Stimulated activated effector memory CD8-positive, alpha-beta T cell treated with anti-CD3 and anti-CD28 coated beads, Interleukin-12 subunit alpha, Interleukin-12 subunit beta, amount 100 ng/mL, for 72 hours (primary cell): ENCODE measurements around the gene ABR.
"Not testable (repeated sequence)": the region's sequence is repeated elsewhere in the genome, so short reads cannot be mapped to it uniquely, and the experiment has no call there.

Experiments
- ATAC-seq: fragments of 150-1000 bp; cut with Tn5 transposase; 2 replicates; pipeline ENCODE4 v1.10.0; 2021
- DNase-seq, 2 donors: peaks; one replicate each; pipeline ENCODE4 v3.0.0; 2021 to 2022; ENCODE audit warnings: low spot score in 2 of 2
- H3K27ac Mint-ChIP-seq: one replicate; pipeline ENCODE4 v1.8.0; 2022; ENCODE audit warnings: mild to moderate bottlenecking, mixed read lengths
- H3K36me3 Mint-ChIP-seq: one replicate; pipeline ENCODE4 v1.8.0; 2022; ENCODE audit warnings: mild to moderate bottlenecking, mixed read lengths
- H3K4me1 Mint-ChIP-seq: one replicate; pipeline ENCODE4 v1.8.0; 2022; ENCODE audit warnings: mixed read lengths
- H3K4me3 Mint-ChIP-seq: one replicate; pipeline ENCODE4 v1.8.0; 2022; ENCODE audit warnings: mild to moderate bottlenecking, mixed read lengths
- H3K9me3 Mint-ChIP-seq: one replicate; pipeline ENCODE4 v1.8.0; 2022; ENCODE audit warnings: mixed read lengths

The ABR gene

GRCh38 chr17:1001640-1002411 lies 178.0 kb downstream of the ABR start:
- Mint-ChIP-seq H3K36me3 (peaks cover 72% of the 10 kb centered on the region), H3K27ac (peak overlapping the region; percentile 68), H3K9me3 (no peaks in the 10 kb centered on the region), H3K4me1 (peaks cover 44% of the 10 kb centered on the region), H3K4me3 (no peak overlapping the region)
- DNase-seq (no peak), ATAC-seq (no peak)

GRCh38 chr17:1000597-1001461 lies 179.0 kb downstream of the ABR start:
- H3K4me3 Mint-ChIP-seq, result no peak overlapping the region
- no peak for ATAC-seq
- H3K4me1 Mint-ChIP-seq, result peaks cover 45% of the 10 kb centered on the region
- no peak for DNase-seq
- no peaks in the 10 kb centered on the region for H3K9me3 Mint-ChIP-seq
- H3K36me3 Mint-ChIP-seq, result peaks cover 66% of the 10 kb centered on the region
- peak overlapping the region; percentile 44 for H3K27ac Mint-ChIP-seq

GRCh38 chr17:998111-998510 lies 181.7 kb downstream of the ABR start:
- peak overlapping the region; percentile 97 for H3K4me3 Mint-ChIP-seq
- H3K27ac Mint-ChIP-seq, result peak overlapping the region; percentile 19
- H3K9me3 Mint-ChIP-seq, result peaks cover 8% of the 10 kb centered on the region
- ATAC-seq (no peak), DNase-seq (no peak)
- peaks cover 43% of the 10 kb centered on the region for H3K36me3 Mint-ChIP-seq
- peaks cover 36% of the 10 kb centered on the region for H3K4me1 Mint-ChIP-seq

GRCh38 chr17:996554-997344 lies 183.0 kb downstream of the ABR start, which contains the start of gene TIMM22:
TIMM22 (plus strand) TSS chr17:997129; CDS start chr17:997143, 14 bp downstream.
- DNase-seq (peak; percentile 91 to 97), ATAC-seq (peak; percentile 96)
- H3K36me3 Mint-ChIP-seq, result peaks cover 30% of the 10 kb centered on the region
- H3K4me1 Mint-ChIP-seq, result peaks cover 25% of the 10 kb centered on the region
- peaks cover 8% of the 10 kb centered on the region for H3K9me3 Mint-ChIP-seq
- peak within 1 kb of the TSS; percentile 97 for H3K4me3 Mint-ChIP-seq
- peak within 1 kb of the TSS; percentile 97 for H3K27ac Mint-ChIP-seq

GRCh38 chr17:995324-995723 lies 184.5 kb downstream of the ABR start:
- not testable (repeated sequence) for ATAC-seq, H3K27ac Mint-ChIP-seq, H3K4me3 Mint-ChIP-seq, H3K9me3 Mint-ChIP-seq, DNase-seq
- Mint-ChIP-seq H3K36me3 (peaks cover 15% of the 10 kb centered on the region), H3K4me1 (peaks cover 25% of the 10 kb centered on the region)

- H3K27ac Mint-ChIP-seq, result no peak overlapping the region
- peaks cover 8% of the 10 kb centered on the region for H3K9me3 Mint-ChIP-seq
- H3K36me3 Mint-ChIP-seq, result no peaks in the 10 kb centered on the region
- H3K4me1 Mint-ChIP-seq, result peaks cover 8% of the 10 kb centered on the region
- ATAC-seq, result no peak
- no peak overlapping the region for H3K4me3 Mint-ChIP-seq
- no peak for DNase-seq
These were observed 186.8 kb downstream of the ABR start for GRCh38 chr17:992933-993332.

GRCh38 chr17:988561-988960 lies 191.2 kb downstream of the ABR start:
- Mint-ChIP-seq H3K9me3 (no peaks in the 10 kb centered on the region), H3K27ac (no peak overlapping the region), H3K36me3 (no peaks in the 10 kb centered on the region), H3K4me3 (no peak overlapping the region), H3K4me1 (no peaks in the 10 kb centered on the region)
- ATAC-seq, result no peak
- DNase-seq, result no peak

- no peak for ATAC-seq
- DNase-seq, result no peak
- H3K9me3 Mint-ChIP-seq, result no peaks in the 10 kb centered on the region
- no peaks in the 10 kb centered on the region for H3K36me3 Mint-ChIP-seq
- no peaks in the 10 kb centered on the region for H3K4me1 Mint-ChIP-seq
- no peak overlapping the region for H3K27ac Mint-ChIP-seq
- H3K4me3 Mint-ChIP-seq, result no peak overlapping the region
These were observed 191.8 kb downstream of the ABR start for GRCh38 chr17:987931-988330.

GRCh38 chr17:986322-986929 lies 193.4 kb downstream of the ABR start:
- Mint-ChIP-seq H3K27ac (no peak overlapping the region), H3K4me3 (no peak overlapping the region), H3K36me3 (no peaks in the 10 kb centered on the region), H3K4me1 (no peaks in the 10 kb centered on the region), H3K9me3 (no peaks in the 10 kb centered on the region)
- no peak for DNase-seq
- ATAC-seq, result no peak

GRCh38 chr17:983921-984320 lies 195.9 kb downstream of the ABR start:
- H3K9me3 Mint-ChIP-seq, result no peaks in the 10 kb centered on the region
- H3K36me3 Mint-ChIP-seq, result no peaks in the 10 kb centered on the region
- peaks cover 14% of the 10 kb centered on the region for H3K4me1 Mint-ChIP-seq
- ATAC-seq (no peak), DNase-seq (no peak)
- H3K4me3 Mint-ChIP-seq, result no peak overlapping the region
- no peak overlapping the region for H3K27ac Mint-ChIP-seq

GRCh38 chr17:981292-981658 lies 198.5 kb downstream of the ABR start:
- H3K36me3 Mint-ChIP-seq, result no peaks in the 10 kb centered on the region
- H3K27ac Mint-ChIP-seq, result peak overlapping the region; percentile 3
- ATAC-seq (no peak), DNase-seq (no peak)
- H3K4me1 Mint-ChIP-seq, result peaks cover 20% of the 10 kb centered on the region
- H3K4me3 Mint-ChIP-seq, result peak overlapping the region; percentile 74
- no peaks in the 10 kb centered on the region for H3K9me3 Mint-ChIP-seq

GRCh38 chr17:980406-981291 lies 199.1 kb downstream of the ABR start:
- Mint-ChIP-seq H3K9me3 (no peaks in the 10 kb centered on the region), H3K27ac (peak overlapping the region; percentile 3), H3K4me1 (peaks cover 20% of the 10 kb centered on the region), H3K4me3 (peak overlapping the region; percentile 74), H3K36me3 (no peaks in the 10 kb centered on the region)
- ATAC-seq, result peak; percentile 79
- peak; percentile 41 to 79 for DNase-seq

- Mint-ChIP-seq H3K9me3 (no peaks in the 10 kb centered on the region), H3K27ac (peak within 1 kb of the TSS; percentile 3), H3K36me3 (no peaks in the 10 kb centered on the region), H3K4me3 (peak within 1 kb of the TSS; percentile 74), H3K4me1 (peaks cover 20% of the 10 kb centered on the region)
- peak; percentile 85 for ATAC-seq
- DNase-seq, result peak; percentile 94 to 95
These were observed 200.0 kb downstream of the ABR start, which contains the start of gene NXN for GRCh38 chr17:979539-980405. NXN (minus strand) TSS chr17:979776.
